ENCODE data around the gene SLC35F2.
"Not testable (repeated sequence)": the region's sequence is repeated elsewhere in the genome, so short reads cannot be mapped to it uniquely, and the experiment has no call there.

The SLC35F2 gene

GRCh38 chr11:107842412-107843100 is 16.0 kb downstream of the SLC35F2 start:
- no peak for DNase-seq (ENCODE audit: low read depth)
- TF ChIP-seq CTCF (conservative IDR thresholded peaks at IDR 0.05; ENCODE audit: control insufficient read depth, insufficient read depth, low read depth, low read length): no peak
- no peak overlapping the region for H3K4me3 ChIP-seq (ENCODE audit: control insufficient read depth, low read depth, low read length)

- H3K4me3 ChIP-seq (ENCODE audit: control insufficient read depth, low read depth, low read length): peak overlapping the region; percentile 19
- TF ChIP-seq CTCF (conservative IDR thresholded peaks at IDR 0.05; ENCODE audit: control insufficient read depth, insufficient read depth, low read depth, low read length): no peak
- no peak for DNase-seq (ENCODE audit: low read depth)
These were observed 18.5 kb downstream of the SLC35F2 start for GRCh38 chr11:107840129-107840484.

GRCh38 chr11:107836851-107837250 is 21.7 kb downstream of the SLC35F2 start:
- TF ChIP-seq CTCF (conservative IDR thresholded peaks at IDR 0.05; ENCODE audit: control insufficient read depth, insufficient read depth, low read depth, low read length): no peak
- no peak for DNase-seq (ENCODE audit: low read depth)
- no peak overlapping the region for H3K4me3 ChIP-seq (ENCODE audit: control insufficient read depth, low read depth, low read length)

- DNase-seq (ENCODE audit: low read depth): no peak
- no peak overlapping the region for H3K4me3 ChIP-seq (ENCODE audit: control insufficient read depth, low read depth, low read length)
- no peak for TF ChIP-seq CTCF (conservative IDR thresholded peaks at IDR 0.05; ENCODE audit: control insufficient read depth, insufficient read depth, low read depth, low read length)
These were observed 23.6 kb downstream of the SLC35F2 start for GRCh38 chr11:107834995-107835394.

- not testable (repeated sequence) for DNase-seq (ENCODE audit: low read depth)
These were observed 24.7 kb downstream of the SLC35F2 start for GRCh38 chr11:107833926-107834325.

GRCh38 chr11:107830915-107831540 is 27.6 kb downstream of the SLC35F2 start:
- no peak for DNase-seq (ENCODE audit: low read depth)
- no peak for TF ChIP-seq CTCF (conservative IDR thresholded peaks at IDR 0.05; ENCODE audit: control insufficient read depth, insufficient read depth, low read depth, low read length)
- H3K4me3 ChIP-seq (ENCODE audit: control insufficient read depth, low read depth, low read length): no peak overlapping the region

More at GRCh38 chr11:107833926-107834325, 24.7 kb downstream of the SLC35F2 start:
- not testable (repeated sequence) for H3K4me3 ChIP-seq (ENCODE audit: control insufficient read depth, low read depth, low read length)

GRCh38 chr11:107827041-107827440 is 31.5 kb downstream of the SLC35F2 start:
- no peak for TF ChIP-seq CTCF (conservative IDR thresholded peaks at IDR 0.05; ENCODE audit: control insufficient read depth, insufficient read depth, low read depth, low read length)
- no peak overlapping the region for H3K4me3 ChIP-seq (ENCODE audit: control insufficient read depth, low read depth, low read length)
- DNase-seq (ENCODE audit: low read depth): no peak

Data from fibroblast of mammary gland (primary cell).